HG03460 (cell line): ENCODE results near the gene LTBP1.

ENCODE experiments used
- ATAC-seq: cut with Tn5 transposase; IDR thresholded peaks from one replicate; pipeline ENCODE4 v1.9.1; 2021; ENCODE audit not compliant: unreplicated experiment

Gene LTBP1

GRCh38 chr2:33442528-33443079 is 495.9 kb downstream of the LTBP1 start:
- ATAC-seq, result no peak

- ATAC-seq, result no peak
Observed at GRCh38 chr2:33443274-33443829, 496.6 kb downstream of the LTBP1 start.

GRCh38 chr2:33444967-33445366 is 498.2 kb downstream of the LTBP1 start:
- ATAC-seq, result no peak

GRCh38 chr2:33448220-33448899 is 501.6 kb downstream of the LTBP1 start:
- no peak for ATAC-seq
